Adrenal gland (tissue), 12 donors: ENCODE results near the gene BICDL1. TPM values are rescaled to one million over a fixed set of nuclear protein-coding genes. Genes with fewer than 3 reads are reported as not detected.
"Not testable (repeated sequence)": the region's sequence is repeated elsewhere in the genome, so short reads cannot be mapped to it uniquely, and the experiment has no call there.

Experiments
- DNase-seq, 7 donors: peaks; one replicate each; pipeline ENCODE4 v3.0.0-alpha.2; 2019 to 2020
- H3K27ac ChIP-seq, 5 donors: fragments of 200-600 bp; sonication (generic) in 4 of 5; 1 replicate in 3 of 5; 2 replicates in 2 of 5; pipeline versions ENCODE4 v1.5.1 to v1.8.0; 2016 to 2020; ENCODE audit warnings: mild to moderate bottlenecking in 1 of 5
- H3K27me3 ChIP-seq: fragments of 200-600 bp; 2 replicates; pipeline ENCODE4 v1.8.0; 2021
- H3K36me3 ChIP-seq, 2 donors: fragments of 200-600 bp; replicated peaks in 1 of 2; 1 replicate in 1 of 2; 2 replicates in 1 of 2; pipeline versions ENCODE4 v1.5.1 to v1.8.0; 2018 to 2022
- H3K4me1 ChIP-seq, 2 donors: fragments of 200-600 bp; replicated peaks in 1 of 2; 1 replicate in 1 of 2; 2 replicates in 1 of 2; pipeline versions ENCODE4 v1.5.1 to v1.8.0; 2018 to 2021
- H3K4me3 ChIP-seq, 4 donors: fragments of 200-600 bp; sonication (generic) in 3 of 4; one replicate each; pipeline ENCODE4 v1.5.1; 2016 to 2018
- H3K9me3 ChIP-seq, 3 donors: fragments of 200-600 bp; sonication (generic) in 1 of 3; replicated peaks in 1 of 3; 1 replicate in 2 of 3; 2 replicates in 1 of 3; pipeline versions ENCODE4 v1.5.1 to v1.8.0; 2016 to 2021
- POLR2A ChIP-seq, 2 donors: fragments of 450-650 bp; IDR thresholded peaks; one replicate each; pipeline ENCODE4 v1.6.1; 2017; ENCODE audit warnings: antibody characterized with exemption in 2 of 2, mild to moderate bottlenecking in 2 of 2, moderate library complexity in 1 of 2
- WGBS, 4 donors: extraction: QIAGEN DNeasy Blood & Tissue Kit in 2 of 4; methylation state at CpG; one replicate each; pipeline versions ENCODE4 v1.1.5 to v1.1.7; 2013 to 2017; 5-methylcytosine and 5-hydroxymethylcytosine counted together
- intact Hi-C, 2 donors: fragments of 100-400 bp; cut with DNase I; formaldehyde crosslinking; loops; one replicate each; pipeline versions ENCODE4 v1.14.1 to v1.15.0; 2022 to 2023
- polyA plus RNA-seq, 3 donors: library from polyadenylated mRNA; stranded (reverse); fragments of 200-250 nt in 2 of 3; fragments of 350-450 nt in 1 of 3; fragmentation: Illumina TruSeq in 1 of 3; extraction: RNeasy Lipid Tissue Mini Kit (QIAGEN cat#74804) in 1 of 3; gene quantifications; one replicate each; pipeline ENCODE4 v1.2.3, GENCODE V29; 2013 to 2014
- total RNA-seq, 9 donors: library from RNA; depleted of rRNA in 4 of 9; stranded (reverse); fragments of >200 nt in 4 of 9; fragments of 120-200 nt in 1 of 9; fragmentation: NEBNext Ultra II Directional in 1 of 9; extraction: Animal tissue kit (Norgen Biotek cat#: 25700) in 1 of 9; gene quantifications; one replicate each; pipeline versions ENCODE4 v1.1.0 to v1.2.4, GENCODE V29; 2013 to 2023
- TF ChIP-seq, protein P1 (sequence below), 6 experiments: fragments of 450-650 bp in 4 of 6; fragments of 200-600 bp in 2 of 6; sonication (generic) in 1 of 6; IDR thresholded peaks; 1 replicate in 5 of 6; 2 replicates in 1 of 6; pipeline versions ENCODE4 v1.5.1 to v1.8.0; 2016 to 2021; ENCODE audit warnings: antibody characterized with exemption in 6 of 6, mild to moderate bottlenecking in 2 of 6, moderate library complexity in 1 of 6
- donor health status: healthy with polysubstance abuse.
- donor health status: Bipolar disorder and iron deficiency.
- donor health status: DM: yes; HTN: yes; CAD: no.
- donor health status: DM: no; HTN: no; CAD: no.
- donor health status: DM: no; HTN: no; CAD: no.
- donor health status: DM: yes; HTN: yes; CAD: no.

Gene BICDL1
- total and polyA plus RNA-seq, 12 donors, result 0.35 to 24.0 (median 2.7) TPM

DNA sequence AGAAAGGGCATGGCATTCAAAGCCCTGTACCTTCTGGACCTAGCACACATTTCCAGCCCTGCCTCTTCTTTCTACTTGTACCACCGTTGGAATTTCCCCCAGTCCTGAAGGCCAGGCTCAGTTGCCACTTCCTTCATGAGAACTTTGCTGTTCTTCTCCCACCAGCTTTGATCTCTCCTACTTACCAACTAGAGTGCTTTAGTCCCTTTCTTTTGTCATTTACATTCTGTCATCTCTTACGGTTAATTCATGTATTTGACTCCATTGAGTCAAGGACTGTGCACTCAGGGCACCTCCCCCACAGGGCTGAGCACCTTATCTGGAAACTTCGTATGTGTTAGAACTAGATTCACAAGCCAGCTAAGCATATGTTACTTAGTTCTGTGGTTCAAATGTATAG is 26.3 kb downstream of the BICDL1 start:
- Histone ChIP-seq H3K27me3 (no peaks in the 10 kb centered on the region), H3K27ac (no peak overlapping the region), H3K4me1 (peaks cover 0 to 4% of the 10 kb centered on the region in 2 donors), H3K9me3 (no peaks in the 10 kb centered on the region), H3K36me3 (no peaks in the 10 kb centered on the region), H3K4me3 (no peak overlapping the region)
- no peak for TF ChIP-seq POLR2A (IDR thresholded peaks at IDR 0.05)
- TF ChIP-seq, protein P1, sequence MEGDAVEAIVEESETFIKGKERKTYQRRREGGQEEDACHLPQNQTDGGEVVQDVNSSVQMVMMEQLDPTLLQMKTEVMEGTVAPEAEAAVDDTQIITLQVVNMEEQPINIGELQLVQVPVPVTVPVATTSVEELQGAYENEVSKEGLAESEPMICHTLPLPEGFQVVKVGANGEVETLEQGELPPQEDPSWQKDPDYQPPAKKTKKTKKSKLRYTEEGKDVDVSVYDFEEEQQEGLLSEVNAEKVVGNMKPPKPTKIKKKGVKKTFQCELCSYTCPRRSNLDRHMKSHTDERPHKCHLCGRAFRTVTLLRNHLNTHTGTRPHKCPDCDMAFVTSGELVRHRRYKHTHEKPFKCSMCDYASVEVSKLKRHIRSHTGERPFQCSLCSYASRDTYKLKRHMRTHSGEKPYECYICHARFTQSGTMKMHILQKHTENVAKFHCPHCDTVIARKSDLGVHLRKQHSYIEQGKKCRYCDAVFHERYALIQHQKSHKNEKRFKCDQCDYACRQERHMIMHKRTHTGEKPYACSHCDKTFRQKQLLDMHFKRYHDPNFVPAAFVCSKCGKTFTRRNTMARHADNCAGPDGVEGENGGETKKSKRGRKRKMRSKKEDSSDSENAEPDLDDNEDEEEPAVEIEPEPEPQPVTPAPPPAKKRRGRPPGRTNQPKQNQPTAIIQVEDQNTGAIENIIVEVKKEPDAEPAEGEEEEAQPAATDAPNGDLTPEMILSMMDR (IDR thresholded peaks at IDR 0.05), result no peak
- intact Hi-C loops, result no loop called here
- WGBS, 4 donors, result 69 to 84% (median 79%) methylated on average over 3 of the region's 3 CpGs
- no peak for DNase-seq

DNA sequence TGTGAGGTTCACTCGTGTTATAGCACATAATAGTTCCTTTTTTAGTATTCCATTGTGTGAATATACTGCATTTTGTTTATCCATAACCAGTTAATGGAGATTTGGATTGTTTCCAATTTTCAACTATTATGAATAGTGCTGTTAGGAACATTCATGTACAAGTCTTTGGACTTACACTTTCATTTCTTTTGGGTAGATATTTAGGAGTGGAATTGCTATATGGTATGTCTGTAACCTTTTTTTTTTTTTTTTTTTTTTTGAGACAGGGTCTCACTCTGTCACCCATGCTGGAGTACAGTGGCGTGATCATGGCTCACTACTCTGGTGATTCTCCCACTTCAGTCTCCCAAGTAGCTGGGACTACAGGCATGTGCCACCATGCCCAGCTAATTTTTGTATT is 27.2 kb downstream of the BICDL1 start:
- H3K27me3 ChIP-seq, H3K27ac ChIP-seq, intact Hi-C loops, H3K36me3 ChIP-seq, DNase-seq, H3K4me1 ChIP-seq, H3K9me3 ChIP-seq, H3K4me3 ChIP-seq: not testable (repeated sequence)
- 82 to 91% (median 87%) methylated on average over 2 of the region's 2 CpGs for WGBS, 4 donors

DNA sequence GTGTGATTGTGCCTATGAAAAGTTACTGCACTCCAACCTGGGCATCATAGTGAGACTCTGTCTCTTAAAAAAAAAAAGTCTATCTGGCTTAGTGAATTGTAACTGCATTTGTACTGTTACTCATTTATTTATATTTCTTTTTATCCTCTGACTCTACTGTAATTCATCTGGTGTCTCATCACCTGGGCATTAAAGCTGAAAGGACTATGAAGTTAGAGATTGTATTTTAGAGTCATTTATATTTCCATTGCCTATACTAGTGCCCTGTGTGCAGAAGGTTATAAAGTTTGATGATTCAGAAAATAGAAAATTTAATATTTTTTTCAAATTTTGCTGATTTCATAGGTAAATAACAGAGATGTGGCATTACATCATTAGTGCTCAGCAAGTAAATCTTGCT is 30.2 kb downstream of the BICDL1 start:
- Histone ChIP-seq H3K9me3 (no peaks in the 10 kb centered on the region), H3K27me3 (no peaks in the 10 kb centered on the region), H3K36me3 (no peaks in the 10 kb centered on the region), H3K4me3 (no peak overlapping the region), H3K27ac (no peak overlapping the region), H3K4me1 (no peaks in the 10 kb centered on the region)
- intact Hi-C loops, result no loop called here
- no peak for DNase-seq
- no peak for TF ChIP-seq POLR2A (IDR thresholded peaks at IDR 0.05)
- TF ChIP-seq, protein P1 (IDR thresholded peaks at IDR 0.05), result no peak

DNA sequence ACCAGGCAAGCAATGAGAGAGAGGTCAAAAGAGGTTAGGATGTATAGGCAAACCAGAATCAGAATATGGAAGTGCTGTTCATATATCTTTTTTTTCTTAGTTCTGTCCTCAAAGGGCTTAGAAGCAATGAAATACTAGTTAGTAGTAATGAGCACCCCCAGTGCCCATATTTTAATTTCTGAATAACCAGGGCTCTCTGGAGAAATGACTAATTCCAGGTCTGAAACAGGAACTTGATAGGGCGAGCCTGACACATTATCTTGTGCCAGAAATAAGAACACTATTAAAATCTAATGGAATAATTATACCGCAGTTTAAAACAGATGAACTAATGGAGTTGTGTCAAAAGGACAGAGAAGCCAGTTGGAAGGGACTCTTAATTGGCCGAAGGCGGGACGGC is 30.9 kb downstream of the BICDL1 start:
- TF ChIP-seq, protein P1 (IDR thresholded peaks at IDR 0.05), result no peak
- no peak for TF ChIP-seq POLR2A (IDR thresholded peaks at IDR 0.05)
- Histone ChIP-seq H3K4me1 (no peaks in the 10 kb centered on the region), H3K27ac (no peak overlapping the region), H3K36me3 (no peaks in the 10 kb centered on the region), H3K27me3 (no peaks in the 10 kb centered on the region), H3K9me3 (no peaks in the 10 kb centered on the region), H3K4me3 (no peak overlapping the region)
- WGBS, 4 donors, result 79 to 89% (median 84%) methylated on average over 5 of the region's 5 CpGs
- intact Hi-C loops, result no loop called here
- no peak for DNase-seq

DNA sequence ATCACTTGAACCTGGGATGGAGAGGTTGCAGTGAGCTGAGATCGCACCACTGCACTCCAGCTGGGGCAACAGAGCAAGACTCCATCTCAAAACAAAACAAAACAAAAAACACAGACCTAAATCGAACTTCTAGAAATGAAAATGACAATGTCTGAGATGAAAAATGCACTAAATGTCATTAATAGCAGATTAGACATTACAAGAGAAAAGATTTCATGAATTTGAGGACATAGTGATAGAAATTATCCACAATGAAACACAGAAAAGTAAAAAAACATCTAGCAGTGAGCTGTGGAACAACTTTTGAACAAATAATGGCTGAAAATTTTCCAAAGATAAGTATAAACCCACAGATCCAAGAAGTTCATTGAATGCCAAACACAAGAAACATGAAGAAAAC is 35.2 kb downstream of the BICDL1 start:
- 76 to 88% (median 82%) methylated on average over 2 of the region's 2 CpGs for WGBS, 4 donors

More for the DNA sequence above, 35.2 kb downstream of the BICDL1 start:
- intact Hi-C loops, result no loop called here
- TF ChIP-seq, protein P1 (IDR thresholded peaks at IDR 0.05), result no peak
- TF ChIP-seq POLR2A (IDR thresholded peaks at IDR 0.05), result no peak
- Histone ChIP-seq H3K4me1 (no peaks in the 10 kb centered on the region), H3K27me3 (no peaks in the 10 kb centered on the region), H3K4me3 (no peak overlapping the region), H3K27ac (no peak overlapping the region), H3K9me3 (no peaks in the 10 kb centered on the region), H3K36me3 (no peaks in the 10 kb centered on the region)
- no peak for DNase-seq
